Ishikawa (cell line): ENCODE measurements around the gene ATP5MC2.

ENCODE experiments used
- CEBPB ChIP-seq: IDR thresholded peaks from 2 replicates; pipeline ENCODE4 v1.6.1; 2012
- CREB1 ChIP-seq: IDR thresholded peaks from 2 replicates; pipeline ENCODE4 v1.6.1; 2012; ENCODE audit warnings: low read depth
- EGR1 ChIP-seq: IDR thresholded peaks from 2 replicates; pipeline ENCODE4 v1.6.1; 2012
- EP300 ChIP-seq: IDR thresholded peaks from 2 replicates; pipeline ENCODE4 v1.6.1; 2012; ENCODE audit warnings: borderline replicate concordance
- FOXM1 ChIP-seq: IDR thresholded peaks from 2 replicates; pipeline ENCODE4 v1.6.1; 2012; ENCODE audit warnings: low read depth, borderline replicate concordance
- RAD21 ChIP-seq: IDR thresholded peaks from 2 replicates; pipeline ENCODE4 v1.6.1; 2012; ENCODE audit warnings: low read depth
- REST ChIP-seq: IDR thresholded peaks from 2 replicates; pipeline ENCODE4 v1.6.1; 2012; ENCODE audit warnings: low read depth, mild to moderate bottlenecking
- TAF1 ChIP-seq: IDR thresholded peaks from 2 replicates; pipeline ENCODE4 v1.6.1; 2012; ENCODE audit warnings: low read depth, mild to moderate bottlenecking
- YY1 ChIP-seq: IDR thresholded peaks from 2 replicates; pipeline ENCODE4 v1.6.1; 2012; ENCODE audit warnings: low read depth
- TF ChIP-seq, protein P1 (sequence below): IDR thresholded peaks from 2 replicates; pipeline ENCODE4 v1.6.1; 2012

GRCh38 chr12:53696655-53697331, 20.9 kb upstream of the ATP5MC2 start:
- TF ChIP-seq, protein P1, sequence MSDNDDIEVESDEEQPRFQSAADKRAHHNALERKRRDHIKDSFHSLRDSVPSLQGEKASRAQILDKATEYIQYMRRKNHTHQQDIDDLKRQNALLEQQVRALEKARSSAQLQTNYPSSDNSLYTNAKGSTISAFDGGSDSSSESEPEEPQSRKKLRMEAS = no peak
- TF ChIP-seq YY1 (no peak), FOXM1 (no peak), TAF1 (no peak), RAD21 (no peak), CREB1 (no peak), CEBPB (no peak), REST (no peak), EP300 (no peak), EGR1 (no peak)
